Suprapubic skin (tissue), 4 donors: ENCODE measurements around the gene PEAK3. TPM values are rescaled to one million over a fixed set of nuclear protein-coding genes. Genes with fewer than 3 reads are reported as not detected.
A peak's percentile ranks its signal among the peaks of the same experiment; 100 is the strongest.

Experiments used
- DNase-seq, 2 donors: peaks; one replicate each; pipeline ENCODE4 v3.0.0-alpha.2; 2019; ENCODE audit warnings: low spot score in 2 of 2
- H3K27ac ChIP-seq: fragments of 200-600 bp; sonication (generic); one replicate; pipeline ENCODE4 v1.5.1; 2019
- H3K27me3 ChIP-seq: fragments of 200-600 bp; sonication (generic); one replicate; pipeline ENCODE4 v1.5.1; 2019
- H3K36me3 ChIP-seq: fragments of 200-600 bp; sonication (generic); one replicate; pipeline ENCODE4 v1.5.1; 2019
- H3K4me1 ChIP-seq: fragments of 200-600 bp; sonication (generic); one replicate; pipeline ENCODE4 v1.5.1; 2019
- H3K4me3 ChIP-seq: fragments of 200-600 bp; sonication (generic); one replicate; pipeline ENCODE4 v1.5.1; 2019; ENCODE audit warnings: mild to moderate bottlenecking
- H3K9me3 ChIP-seq: fragments of 200-600 bp; sonication (generic); one replicate; pipeline ENCODE4 v1.5.1; 2019
- EP300 ChIP-seq: sonication (generic); formaldehyde crosslinking; IDR thresholded peaks from one replicate; pipeline ENCODE4 v1.6.1; 2017; ENCODE audit warnings: antibody characterized with exemption
- POLR2A ChIP-seq, 2 donors: fragments of 450-650 bp; IDR thresholded peaks; one replicate each; pipeline ENCODE4 v1.6.1; 2017; ENCODE audit warnings: antibody characterized with exemption in 2 of 2, mild to moderate bottlenecking in 2 of 2, moderate library complexity in 2 of 2
- POLR2AphosphoS5 ChIP-seq, 3 donors: sonication (generic); formaldehyde crosslinking; IDR thresholded peaks; one replicate each; pipeline ENCODE4 v1.6.1; 2017; ENCODE audit warnings: antibody characterized with exemption in 3 of 3
- WGBS: methylation state at CpG from one replicate; pipeline ENCODE4 v1.1.5; 2018; 5-methylcytosine and 5-hydroxymethylcytosine counted together
- total RNA-seq, 4 donors: library from RNA; depleted of rRNA; stranded (reverse); fragments of >200 nt; gene quantifications; one replicate each; pipeline ENCODE4 v1.1.0, GENCODE V29; 2016
- TF ChIP-seq, protein P1 (sequence below), 2 donors: fragments of 200-600 bp in 1 of 2; fragments of 450-650 bp in 1 of 2; sonication (generic) in 1 of 2; IDR thresholded peaks; one replicate each; pipeline ENCODE4 v1.5.1; 2016 to 2019; ENCODE audit warnings: antibody characterized with exemption in 2 of 2, mild to moderate bottlenecking in 1 of 2, moderate library complexity in 1 of 2

The PEAK3 gene
- total RNA-seq, 4 donors from 2014 or later: 0.55 to 1.4 TPM; not detected in 2

- TF ChIP-seq POLR2AphosphoS5 (IDR thresholded peaks at IDR 0.05) (no peak), POLR2A (IDR thresholded peaks at IDR 0.05) (no peak), EP300 (no peak)
- TF ChIP-seq, protein P1, sequence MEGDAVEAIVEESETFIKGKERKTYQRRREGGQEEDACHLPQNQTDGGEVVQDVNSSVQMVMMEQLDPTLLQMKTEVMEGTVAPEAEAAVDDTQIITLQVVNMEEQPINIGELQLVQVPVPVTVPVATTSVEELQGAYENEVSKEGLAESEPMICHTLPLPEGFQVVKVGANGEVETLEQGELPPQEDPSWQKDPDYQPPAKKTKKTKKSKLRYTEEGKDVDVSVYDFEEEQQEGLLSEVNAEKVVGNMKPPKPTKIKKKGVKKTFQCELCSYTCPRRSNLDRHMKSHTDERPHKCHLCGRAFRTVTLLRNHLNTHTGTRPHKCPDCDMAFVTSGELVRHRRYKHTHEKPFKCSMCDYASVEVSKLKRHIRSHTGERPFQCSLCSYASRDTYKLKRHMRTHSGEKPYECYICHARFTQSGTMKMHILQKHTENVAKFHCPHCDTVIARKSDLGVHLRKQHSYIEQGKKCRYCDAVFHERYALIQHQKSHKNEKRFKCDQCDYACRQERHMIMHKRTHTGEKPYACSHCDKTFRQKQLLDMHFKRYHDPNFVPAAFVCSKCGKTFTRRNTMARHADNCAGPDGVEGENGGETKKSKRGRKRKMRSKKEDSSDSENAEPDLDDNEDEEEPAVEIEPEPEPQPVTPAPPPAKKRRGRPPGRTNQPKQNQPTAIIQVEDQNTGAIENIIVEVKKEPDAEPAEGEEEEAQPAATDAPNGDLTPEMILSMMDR (IDR thresholded peaks at IDR 0.05): no peak
- Histone ChIP-seq H3K27me3 (no peaks in the 10 kb centered on the region), H3K4me3 (peak overlapping the region; percentile 99), H3K36me3 (peaks cover 15% of the 10 kb centered on the region), H3K4me1 (peaks cover 54% of the 10 kb centered on the region), H3K27ac (peak overlapping the region; percentile 100), H3K9me3 (no peaks in the 10 kb centered on the region)
- under 1% methylated on average over 17 of the region's 19 CpGs for WGBS
- no peak for DNase-seq
Measured at GRCh38 chr19:2268861-2269243, 13.1 kb downstream of the PEAK3 start.

DNA sequence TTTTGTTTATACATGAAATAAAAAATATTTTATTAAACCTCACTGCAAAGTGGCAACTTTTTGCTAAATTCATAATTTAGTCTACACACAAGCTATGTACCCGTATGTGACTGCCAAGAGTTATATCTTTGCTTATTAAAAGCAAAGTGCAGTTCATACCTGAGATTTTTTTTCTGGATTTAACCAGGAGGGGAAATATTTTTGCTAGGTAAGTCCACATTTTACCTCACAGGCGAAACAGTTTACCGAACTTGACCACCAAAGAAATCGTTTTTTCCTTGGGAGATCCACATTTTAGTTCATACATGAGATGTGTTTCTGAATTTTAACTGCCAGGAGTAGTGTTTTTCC lies 13.5 kb downstream of the PEAK3 start:
- DNase-seq: no peak
- Histone ChIP-seq H3K27me3 (no peaks in the 10 kb centered on the region), H3K36me3 (peaks cover 15% of the 10 kb centered on the region), H3K4me1 (peaks cover 50% of the 10 kb centered on the region), H3K9me3 (no peaks in the 10 kb centered on the region), H3K4me3 (peak overlapping the region; percentile 99), H3K27ac (no peak overlapping the region)
- WGBS: 79% methylated on average over 4 of the region's 4 CpGs
- TF ChIP-seq POLR2AphosphoS5 (IDR thresholded peaks at IDR 0.05) (no peak), EP300 (no peak), POLR2A (IDR thresholded peaks at IDR 0.05) (no peak)
- TF ChIP-seq, protein P1 (IDR thresholded peaks at IDR 0.05): no peak

DNA sequence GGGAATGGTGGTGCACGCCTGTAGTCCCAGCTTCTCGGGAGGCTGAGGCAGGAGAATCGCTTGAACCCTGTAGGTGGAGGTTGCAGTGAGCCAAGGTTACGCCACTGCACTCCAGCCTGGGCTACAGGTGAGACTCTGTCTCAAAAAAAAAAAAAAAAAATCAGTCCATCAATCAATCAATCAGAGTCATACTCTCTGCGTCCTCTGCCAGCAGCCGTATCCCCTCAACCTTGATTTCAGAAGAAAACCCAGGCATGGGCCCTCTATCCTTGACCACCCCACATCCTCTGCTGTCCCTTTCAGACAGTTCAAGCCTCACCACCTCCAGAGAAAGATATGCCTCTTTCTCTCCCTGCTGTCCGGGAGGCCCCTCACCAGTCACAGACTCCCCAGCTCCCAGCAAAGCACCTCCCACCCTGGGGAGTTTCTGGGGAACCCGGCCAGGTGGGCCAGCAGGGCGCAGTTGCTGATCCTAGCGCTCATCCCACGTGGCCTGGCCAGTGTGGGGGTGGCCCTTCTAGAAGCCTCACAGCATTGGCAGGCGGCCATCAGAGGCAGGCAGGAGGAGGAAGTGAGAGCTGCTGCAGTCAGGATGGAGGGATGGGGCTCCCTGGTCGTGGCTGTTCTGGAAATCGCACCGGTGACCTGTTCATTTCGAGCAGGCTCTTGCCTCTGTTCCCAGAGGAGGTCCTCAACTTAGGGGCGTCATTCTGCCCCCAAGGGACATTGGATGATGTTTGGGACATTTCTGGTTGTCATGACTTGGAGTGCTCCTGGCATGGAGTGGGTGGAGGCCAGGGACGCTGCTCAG lies 15.6 kb downstream of the PEAK3 start:
- Histone ChIP-seq H3K9me3 (no peaks in the 10 kb centered on the region), H3K4me1 (peaks cover 29% of the 10 kb centered on the region), H3K36me3 (no peaks in the 10 kb centered on the region), H3K4me3 (no peak overlapping the region), H3K27me3 (no peaks in the 10 kb centered on the region), H3K27ac (no peak overlapping the region)
- 58% methylated on average over 14 of the region's 18 CpGs for WGBS
- DNase-seq: peak in 1 of 2 donors; percentile 90
- TF ChIP-seq EP300: no peak
- TF ChIP-seq POLR2AphosphoS5 (IDR thresholded peaks at IDR 0.05): no peak
- TF ChIP-seq, protein P1 (IDR thresholded peaks at IDR 0.05): no peak
- peak in 1 of 2 donors; percentile 3 for TF ChIP-seq POLR2A (IDR thresholded peaks at IDR 0.05)

GRCh38 chr19:2261438-2262172 lies 20.4 kb downstream of the PEAK3 start:
- no peak overlapping the region for H3K27ac ChIP-seq
- H3K9me3 ChIP-seq: no peaks in the 10 kb centered on the region
- H3K4me3 ChIP-seq: no peak overlapping the region
- H3K4me1 ChIP-seq: peaks cover 16% of the 10 kb centered on the region
- TF ChIP-seq, protein P1 (IDR thresholded peaks at IDR 0.05): peak; percentile 16 to 48
- no peak for TF ChIP-seq POLR2AphosphoS5 (IDR thresholded peaks at IDR 0.05)
- H3K27me3 ChIP-seq: no peaks in the 10 kb centered on the region
- 39% methylated on average over 3 of the region's 7 CpGs for WGBS
- DNase-seq: no peak
- no peaks in the 10 kb centered on the region for H3K36me3 ChIP-seq

GRCh38 chr19:2260341-2260805 lies 21.6 kb downstream of the PEAK3 start:
- no peak for DNase-seq
- H3K4me1 ChIP-seq: peaks cover 12% of the 10 kb centered on the region
- WGBS: 52% methylated on average over 11 of the region's 11 CpGs
- no peak for TF ChIP-seq POLR2A (IDR thresholded peaks at IDR 0.05)
- no peak for TF ChIP-seq POLR2AphosphoS5 (IDR thresholded peaks at IDR 0.05)
- no peak for TF ChIP-seq EP300
- TF ChIP-seq, protein P1 (IDR thresholded peaks at IDR 0.05): no peak
- H3K9me3 ChIP-seq: no peaks in the 10 kb centered on the region
- H3K27me3 ChIP-seq: no peaks in the 10 kb centered on the region
- H3K4me3 ChIP-seq: no peak overlapping the region
- peak overlapping the region; percentile 76 for H3K27ac ChIP-seq
- no peaks in the 10 kb centered on the region for H3K36me3 ChIP-seq
